Vagina (tissue), 2 donors: Measurements from ENCODE around the gene LPIN2. TPM values are rescaled to one million over a fixed set of nuclear protein-coding genes. Genes with fewer than 3 reads are reported as not detected.

Source experiments
- DNase-seq, 2 donors: peaks; one replicate each; pipeline ENCODE4 v3.0.0-alpha.2; 2017; ENCODE audit errors: extremely low spot score in 2 of 2
- H3K27ac ChIP-seq: fragments of 200-600 bp; sonication (generic); one replicate; pipeline ENCODE4 v1.5.1; 2019
- H3K27me3 ChIP-seq: fragments of 200-600 bp; sonication (generic); one replicate; pipeline ENCODE4 v1.5.1; 2019
- H3K36me3 ChIP-seq, 2 donors: fragments of 200-600 bp; sonication (generic); one replicate each; pipeline ENCODE4 v1.5.1; 2017 to 2019
- H3K4me1 ChIP-seq: fragments of 200-600 bp; sonication (generic); one replicate; pipeline ENCODE4 v1.5.1; 2019
- H3K4me3 ChIP-seq, 2 donors: fragments of 200-600 bp; sonication (generic); 1 replicate in 1 of 2; 2 replicates in 1 of 2; pipeline ENCODE4 v1.5.1; 2016 to 2019
- H3K9me3 ChIP-seq: fragments of 200-600 bp; sonication (generic); one replicate; pipeline ENCODE4 v1.5.1; 2019
- POLR2A ChIP-seq, 2 donors: fragments of 450-650 bp; IDR thresholded peaks; one replicate each; pipeline ENCODE4 v1.6.1; 2017; ENCODE audit warnings: antibody characterized with exemption in 2 of 2, mild to moderate bottlenecking in 2 of 2, moderate library complexity in 2 of 2
- POLR2AphosphoS5 ChIP-seq, 2 donors: sonication (generic); formaldehyde crosslinking; IDR thresholded peaks; one replicate each; pipeline ENCODE4 v1.9.0; 2017; ENCODE audit warnings: antibody characterized with exemption in 2 of 2, mild to moderate bottlenecking in 2 of 2, low read depth in 1 of 2; ENCODE audit not compliant: insufficient read depth in 1 of 2
- intact Hi-C: fragments of 100-400 bp; cut with DNase I; formaldehyde crosslinking; loops from one replicate; pipeline ENCODE4 v1.15.1; 2023
- total RNA-seq: library from RNA; depleted of rRNA; stranded (reverse); fragments of >200 nt; gene quantifications from one replicate; pipeline ENCODE4 v1.2.3, GENCODE V29; 2016
- TF ChIP-seq, protein P1 (sequence below), 3 experiments: fragments of 450-650 bp in 2 of 3; fragments of 200-600 bp in 1 of 3; sonication (generic) in 1 of 3; IDR thresholded peaks; one replicate each; pipeline ENCODE4 v1.5.1; 2017 to 2019; ENCODE audit warnings: antibody characterized with exemption in 3 of 3, mild to moderate bottlenecking in 2 of 3, moderate library complexity in 2 of 3

Gene LPIN2
- total RNA-seq, 1 donor from 2014 or later: 19.4 TPM

DNA sequence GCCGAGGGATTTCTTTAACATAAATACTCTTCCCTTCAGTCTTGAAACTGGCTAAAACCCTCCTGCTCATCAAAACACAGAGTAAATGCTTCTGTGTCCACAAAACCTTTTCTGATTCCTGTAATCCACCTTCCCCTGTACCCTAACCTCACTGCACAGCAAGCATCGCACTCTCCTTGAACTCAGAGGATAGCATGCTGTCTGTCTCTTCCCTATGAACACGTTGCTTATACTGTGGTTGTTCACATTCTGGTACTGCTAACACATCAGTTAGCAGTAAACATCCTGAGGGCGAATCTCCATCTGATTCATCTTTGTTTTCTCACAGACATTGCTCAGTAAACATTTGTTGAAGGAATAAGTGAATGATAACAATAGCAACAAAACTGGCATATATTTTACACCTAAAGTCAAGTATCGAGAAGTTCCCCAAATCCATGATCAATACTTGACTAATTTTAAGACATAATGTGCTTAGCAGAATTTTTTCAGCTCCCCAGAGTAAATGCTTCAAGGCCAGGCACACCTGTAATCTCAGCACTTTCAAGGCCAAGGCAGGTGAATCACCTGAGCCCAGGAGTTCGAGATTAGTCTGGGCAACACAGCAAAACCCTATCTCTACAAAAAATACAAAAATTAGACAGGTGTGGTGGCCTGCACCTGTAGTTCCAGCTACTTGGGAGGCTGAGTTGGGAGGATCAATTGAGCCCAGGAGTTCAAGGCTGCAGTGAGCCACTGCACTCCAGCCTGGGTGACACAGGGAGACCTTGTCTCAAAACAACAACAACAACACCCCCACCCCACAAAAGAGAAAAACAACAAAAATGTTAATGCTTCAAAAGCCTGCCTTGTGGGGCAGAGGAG lies 45.6 kb upstream of the LPIN2 start:
- H3K4me3 ChIP-seq: no peak overlapping the region
- H3K9me3 ChIP-seq: no peaks in the 10 kb centered on the region
- peak overlapping the region; percentile 42 for H3K27ac ChIP-seq
- H3K36me3 ChIP-seq: no peaks in the 10 kb centered on the region
- H3K27me3 ChIP-seq: no peaks in the 10 kb centered on the region
- no peaks in the 10 kb centered on the region for H3K4me1 ChIP-seq
- TF ChIP-seq, protein P1, sequence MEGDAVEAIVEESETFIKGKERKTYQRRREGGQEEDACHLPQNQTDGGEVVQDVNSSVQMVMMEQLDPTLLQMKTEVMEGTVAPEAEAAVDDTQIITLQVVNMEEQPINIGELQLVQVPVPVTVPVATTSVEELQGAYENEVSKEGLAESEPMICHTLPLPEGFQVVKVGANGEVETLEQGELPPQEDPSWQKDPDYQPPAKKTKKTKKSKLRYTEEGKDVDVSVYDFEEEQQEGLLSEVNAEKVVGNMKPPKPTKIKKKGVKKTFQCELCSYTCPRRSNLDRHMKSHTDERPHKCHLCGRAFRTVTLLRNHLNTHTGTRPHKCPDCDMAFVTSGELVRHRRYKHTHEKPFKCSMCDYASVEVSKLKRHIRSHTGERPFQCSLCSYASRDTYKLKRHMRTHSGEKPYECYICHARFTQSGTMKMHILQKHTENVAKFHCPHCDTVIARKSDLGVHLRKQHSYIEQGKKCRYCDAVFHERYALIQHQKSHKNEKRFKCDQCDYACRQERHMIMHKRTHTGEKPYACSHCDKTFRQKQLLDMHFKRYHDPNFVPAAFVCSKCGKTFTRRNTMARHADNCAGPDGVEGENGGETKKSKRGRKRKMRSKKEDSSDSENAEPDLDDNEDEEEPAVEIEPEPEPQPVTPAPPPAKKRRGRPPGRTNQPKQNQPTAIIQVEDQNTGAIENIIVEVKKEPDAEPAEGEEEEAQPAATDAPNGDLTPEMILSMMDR (IDR thresholded peaks at IDR 0.05): no peak
- TF ChIP-seq POLR2AphosphoS5 (IDR thresholded peaks at IDR 0.05; ENCODE audit: insufficient read depth in 1 of 2, low read depth in 1 of 2): no peak
- TF ChIP-seq POLR2A (IDR thresholded peaks at IDR 0.05): no peak
- no peak for DNase-seq
- intact Hi-C loops: no loop called here

DNA sequence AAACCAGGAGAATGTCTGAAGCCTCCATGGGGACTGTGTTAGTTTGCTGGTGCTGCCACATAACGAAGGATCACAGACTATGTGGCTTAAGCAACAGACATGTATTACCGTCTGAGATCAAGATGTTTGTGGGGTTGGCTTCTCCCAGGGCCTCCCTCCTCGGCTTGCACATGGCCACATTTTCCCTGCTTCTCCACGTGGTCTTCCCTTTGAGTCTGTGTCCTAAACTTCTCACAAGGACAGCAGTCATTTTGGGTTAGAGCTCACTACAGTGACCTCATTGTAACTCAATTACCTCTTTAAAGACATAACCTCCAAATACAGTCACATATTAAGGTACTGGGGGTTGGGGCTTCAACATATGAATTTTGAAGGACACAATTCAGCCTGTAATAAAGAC lies 44.6 kb upstream of the LPIN2 start:
- Histone ChIP-seq H3K4me1 (no peaks in the 10 kb centered on the region), H3K9me3 (no peaks in the 10 kb centered on the region), H3K27me3 (no peaks in the 10 kb centered on the region), H3K27ac (no peak overlapping the region), H3K36me3 (no peaks in the 10 kb centered on the region), H3K4me3 (no peak overlapping the region)
- DNase-seq: no peak
- TF ChIP-seq POLR2AphosphoS5 (IDR thresholded peaks at IDR 0.05; ENCODE audit: insufficient read depth in 1 of 2, low read depth in 1 of 2) (no peak), POLR2A (IDR thresholded peaks at IDR 0.05) (no peak)
- TF ChIP-seq, protein P1 (IDR thresholded peaks at IDR 0.05): no peak
- intact Hi-C loops: no loop called here

DNA sequence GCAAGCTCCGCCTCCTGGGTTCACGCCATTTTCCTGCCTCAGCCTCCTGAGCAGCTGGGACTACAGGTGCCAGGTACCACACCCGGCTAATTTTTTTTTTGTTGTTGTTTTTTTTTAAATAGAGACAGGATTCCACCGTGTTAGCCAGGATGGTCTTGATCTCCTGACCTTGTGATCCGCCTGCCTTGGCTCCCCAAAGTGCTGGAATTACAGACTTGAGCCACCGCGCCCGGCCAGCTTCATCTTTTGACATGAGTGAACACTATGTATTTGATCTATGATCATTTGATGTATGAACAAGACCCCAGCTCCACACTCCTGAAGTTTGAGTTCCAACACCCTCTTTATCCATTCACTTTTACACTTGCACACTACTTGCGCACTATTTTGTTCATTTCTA lies 43.4 kb upstream of the LPIN2 start:
- H3K9me3 ChIP-seq: no peaks in the 10 kb centered on the region
- TF ChIP-seq POLR2AphosphoS5 (IDR thresholded peaks at IDR 0.05; ENCODE audit: insufficient read depth in 1 of 2, low read depth in 1 of 2) (no peak), POLR2A (IDR thresholded peaks at IDR 0.05) (no peak)
- TF ChIP-seq, protein P1 (IDR thresholded peaks at IDR 0.05): no peak
- no peak overlapping the region for H3K27ac ChIP-seq
- no peaks in the 10 kb centered on the region for H3K4me1 ChIP-seq
- no peaks in the 10 kb centered on the region for H3K27me3 ChIP-seq
- no peaks in the 10 kb centered on the region for H3K36me3 ChIP-seq
- intact Hi-C loops: no loop called here
- DNase-seq: no peak
- H3K4me3 ChIP-seq: no peak overlapping the region

DNA sequence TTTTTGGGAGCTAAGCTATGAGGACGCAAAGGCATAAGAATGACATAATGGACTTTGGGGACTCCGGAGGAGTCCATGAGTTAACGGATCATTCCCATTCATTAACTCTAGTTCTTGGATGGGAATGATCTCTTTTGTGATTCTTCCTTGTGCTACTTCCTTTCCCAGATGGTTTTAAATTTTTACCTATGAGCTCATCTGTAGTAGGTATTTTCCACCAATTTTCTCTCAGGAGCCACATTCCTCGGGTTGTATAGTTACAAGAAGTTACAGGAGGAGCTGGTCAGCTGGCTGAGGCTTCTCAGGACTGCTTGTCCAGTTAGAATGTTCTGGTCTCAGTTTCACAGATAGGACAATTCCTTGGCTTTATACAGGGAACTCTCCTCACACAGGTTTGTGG lies 42.9 kb upstream of the LPIN2 start:
- H3K4me1 ChIP-seq: no peaks in the 10 kb centered on the region
- H3K9me3 ChIP-seq: no peaks in the 10 kb centered on the region
- H3K27me3 ChIP-seq: no peaks in the 10 kb centered on the region
- H3K4me3 ChIP-seq: no peak overlapping the region
- TF ChIP-seq POLR2AphosphoS5 (IDR thresholded peaks at IDR 0.05; ENCODE audit: insufficient read depth in 1 of 2, low read depth in 1 of 2): no peak
- no peak for TF ChIP-seq POLR2A (IDR thresholded peaks at IDR 0.05)
- TF ChIP-seq, protein P1 (IDR thresholded peaks at IDR 0.05): no peak
- H3K36me3 ChIP-seq: no peaks in the 10 kb centered on the region
- H3K27ac ChIP-seq: no peak overlapping the region
- no peak for DNase-seq
- intact Hi-C loops: no loop called here

DNA sequence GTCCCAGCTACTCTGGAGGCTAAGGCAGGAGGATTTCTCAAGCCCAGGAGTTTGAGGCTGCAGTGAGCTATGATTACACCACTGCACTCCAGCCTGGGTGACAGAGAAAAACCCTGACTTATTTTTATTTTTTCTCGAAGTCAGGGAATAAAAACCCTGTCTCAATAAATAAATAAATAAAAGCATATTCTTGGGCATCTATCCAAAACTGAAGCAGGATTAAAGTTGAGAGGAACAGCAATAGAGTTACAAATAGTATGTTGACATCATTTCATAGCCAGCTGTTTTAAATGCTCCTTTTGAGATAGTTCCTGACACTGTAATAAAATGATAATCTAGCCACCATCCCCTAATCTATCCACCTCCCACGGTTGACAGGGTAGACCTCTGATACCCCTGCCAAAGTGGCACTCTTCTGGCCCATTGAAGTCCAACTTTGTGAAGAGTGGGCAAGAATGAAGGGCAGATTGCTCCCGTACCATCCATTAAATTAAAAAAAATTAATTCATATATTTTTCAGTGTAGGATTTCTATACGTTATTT lies 42.3 kb upstream of the LPIN2 start:
- Histone ChIP-seq H3K27ac (no peak overlapping the region), H3K4me3 (no peak overlapping the region), H3K4me1 (no peaks in the 10 kb centered on the region), H3K27me3 (no peaks in the 10 kb centered on the region), H3K9me3 (no peaks in the 10 kb centered on the region), H3K36me3 (no peaks in the 10 kb centered on the region)
- DNase-seq: no peak
- TF ChIP-seq POLR2AphosphoS5 (IDR thresholded peaks at IDR 0.05; ENCODE audit: insufficient read depth in 1 of 2, low read depth in 1 of 2) (no peak), POLR2A (IDR thresholded peaks at IDR 0.05) (no peak)
- TF ChIP-seq, protein P1 (IDR thresholded peaks at IDR 0.05): no peak
- intact Hi-C loops: no loop called here
